Peyer's patch (tissue), 4 donors: ENCODE measurements around the gene SEMA4D. TPM values are rescaled to one million over a fixed set of nuclear protein-coding genes. Genes with fewer than 3 reads are reported as not detected.

Source experiments
- DNase-seq, 3 donors: peaks; one replicate each; pipeline ENCODE4 v3.0.0-alpha.2; 2017 to 2019
- H3K27ac ChIP-seq, 4 donors: fragments of 200-600 bp; sonication (generic); one replicate each; pipeline ENCODE4 v1.5.1; 2016 to 2019
- H3K27me3 ChIP-seq, 2 donors: fragments of 200-600 bp; sonication (generic); one replicate each; pipeline ENCODE4 v1.5.1; 2019
- H3K36me3 ChIP-seq, 3 donors: fragments of 200-600 bp; sonication (generic); one replicate each; pipeline ENCODE4 v1.5.1; 2016 to 2019
- H3K4me1 ChIP-seq, 4 donors: fragments of 200-600 bp; sonication (generic); one replicate each; pipeline ENCODE4 v1.5.1; 2016 to 2019
- H3K4me3 ChIP-seq, 4 donors: fragments of 200-600 bp; sonication (generic); 1 replicate in 3 of 4; 2 replicates in 1 of 4; pipeline ENCODE4 v1.5.1; 2016 to 2019; ENCODE audit warnings: mild to moderate bottlenecking in 1 of 4
- H3K9me3 ChIP-seq, 4 donors: fragments of 200-600 bp; sonication (generic); one replicate each; pipeline ENCODE4 v1.5.1; 2016 to 2019; ENCODE audit warnings: mild to moderate bottlenecking in 1 of 4
- POLR2A ChIP-seq, 2 donors: fragments of 450-650 bp; IDR thresholded peaks; one replicate each; pipeline ENCODE4 v1.5.1; 2017; ENCODE audit warnings: antibody characterized with exemption in 2 of 2, mild to moderate bottlenecking in 2 of 2, moderate library complexity in 2 of 2
- total RNA-seq, 4 donors: library from RNA; depleted of rRNA; stranded (reverse); fragments of >200 nt; gene quantifications; one replicate each; pipeline ENCODE4 v1.1.0, GENCODE V29; 2016
- TF ChIP-seq, protein P1 (sequence below), 6 experiments: fragments of 450-650 bp in 4 of 6; fragments of 200-600 bp in 2 of 6; sonication (generic) in 1 of 6; IDR thresholded peaks; one replicate each; pipeline ENCODE4 v1.5.1; 2017 to 2019; ENCODE audit warnings: antibody characterized with exemption in 6 of 6, mild to moderate bottlenecking in 3 of 6, moderate library complexity in 1 of 6

SEMA4D gene
- total RNA-seq, 4 donors from 2014 or later, result 24.3 to 124 (median 30.0) TPM

DNA sequence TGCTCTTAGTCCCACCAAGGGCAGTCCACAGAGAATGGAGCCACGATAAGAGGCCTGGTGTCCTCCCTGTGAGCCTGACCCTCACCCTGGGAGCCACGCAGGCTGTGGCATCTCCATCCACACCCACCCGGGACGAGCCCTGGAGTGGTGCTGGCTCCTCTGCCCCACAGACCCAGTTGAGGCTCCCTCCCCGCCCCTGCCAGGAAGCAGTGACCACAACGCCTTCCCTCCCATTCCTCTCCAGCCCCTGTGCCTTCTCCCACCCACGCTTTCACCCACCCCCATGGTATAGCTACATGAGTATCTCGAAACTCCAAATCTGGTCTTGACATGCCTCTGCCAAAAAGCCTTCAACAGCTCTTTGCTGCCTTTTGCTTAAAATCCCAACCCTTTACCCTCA lies 57.9 kb downstream of the SEMA4D start:
- TF ChIP-seq POLR2A (IDR thresholded peaks at IDR 0.05), result no peak
- TF ChIP-seq, protein P1, sequence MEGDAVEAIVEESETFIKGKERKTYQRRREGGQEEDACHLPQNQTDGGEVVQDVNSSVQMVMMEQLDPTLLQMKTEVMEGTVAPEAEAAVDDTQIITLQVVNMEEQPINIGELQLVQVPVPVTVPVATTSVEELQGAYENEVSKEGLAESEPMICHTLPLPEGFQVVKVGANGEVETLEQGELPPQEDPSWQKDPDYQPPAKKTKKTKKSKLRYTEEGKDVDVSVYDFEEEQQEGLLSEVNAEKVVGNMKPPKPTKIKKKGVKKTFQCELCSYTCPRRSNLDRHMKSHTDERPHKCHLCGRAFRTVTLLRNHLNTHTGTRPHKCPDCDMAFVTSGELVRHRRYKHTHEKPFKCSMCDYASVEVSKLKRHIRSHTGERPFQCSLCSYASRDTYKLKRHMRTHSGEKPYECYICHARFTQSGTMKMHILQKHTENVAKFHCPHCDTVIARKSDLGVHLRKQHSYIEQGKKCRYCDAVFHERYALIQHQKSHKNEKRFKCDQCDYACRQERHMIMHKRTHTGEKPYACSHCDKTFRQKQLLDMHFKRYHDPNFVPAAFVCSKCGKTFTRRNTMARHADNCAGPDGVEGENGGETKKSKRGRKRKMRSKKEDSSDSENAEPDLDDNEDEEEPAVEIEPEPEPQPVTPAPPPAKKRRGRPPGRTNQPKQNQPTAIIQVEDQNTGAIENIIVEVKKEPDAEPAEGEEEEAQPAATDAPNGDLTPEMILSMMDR (IDR thresholded peaks at IDR 0.05), result no peak
- Histone ChIP-seq H3K9me3 (no peaks in the 10 kb centered on the region), H3K4me1 (peaks cover 0 to 69% (median 66%) of the 10 kb centered on the region in 4 donors), H3K27me3 (no peaks in the 10 kb centered on the region), H3K27ac (peak overlapping the region in 2 of 4 donors; percentile 65 to 71), H3K4me3 (no peak overlapping the region), H3K36me3 (no peaks in the 10 kb centered on the region)
- DNase-seq, result no peak

- Histone ChIP-seq H3K36me3 (no peaks in the 10 kb centered on the region), H3K4me1 (peaks cover 0 to 71% (median 66%) of the 10 kb centered on the region in 4 donors), H3K27me3 (no peaks in the 10 kb centered on the region), H3K27ac (peak overlapping the region in 1 of 4 donors; percentile 71), H3K4me3 (no peak overlapping the region), H3K9me3 (no peaks in the 10 kb centered on the region)
- TF ChIP-seq, protein P1 (IDR thresholded peaks at IDR 0.05), result no peak
- TF ChIP-seq POLR2A (IDR thresholded peaks at IDR 0.05), result no peak
- DNase-seq, result no peak
Measured at GRCh38 chr9:89439571-89439970, 58.3 kb downstream of the SEMA4D start.

- Histone ChIP-seq H3K27me3 (no peaks in the 10 kb centered on the region), H3K4me3 (no peak overlapping the region), H3K27ac (peak overlapping the region in 1 of 4 donors; percentile 70), H3K36me3 (no peaks in the 10 kb centered on the region), H3K4me1 (peaks cover 0 to 69% (median 58%) of the 10 kb centered on the region in 4 donors), H3K9me3 (no peaks in the 10 kb centered on the region)
- no peak for DNase-seq
- TF ChIP-seq, protein P1 (IDR thresholded peaks at IDR 0.05), result no peak
- TF ChIP-seq POLR2A (IDR thresholded peaks at IDR 0.05), result no peak
Measured at GRCh38 chr9:89438194-89438593, 59.7 kb downstream of the SEMA4D start.

DNA sequence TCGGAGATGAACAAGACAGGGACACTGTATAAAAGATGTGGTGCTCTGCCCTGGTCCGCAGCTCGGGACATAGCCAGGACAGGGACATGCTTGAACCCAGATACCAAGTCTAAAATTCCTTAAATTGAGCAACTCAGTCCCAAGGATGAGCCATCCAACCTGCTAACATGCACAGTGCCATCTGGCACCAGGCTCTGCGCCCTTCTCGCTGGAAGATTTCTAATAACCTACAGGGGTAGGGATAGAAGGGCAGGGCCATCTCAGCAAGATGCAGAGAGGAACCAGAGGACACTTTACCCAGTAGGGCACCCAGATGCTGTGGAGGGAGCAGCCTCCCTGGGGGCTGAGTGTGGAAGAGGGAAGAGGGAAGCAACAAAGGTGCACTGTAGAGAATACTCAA lies 60.1 kb downstream of the SEMA4D start:
- Histone ChIP-seq H3K4me3 (no peak overlapping the region), H3K4me1 (peaks cover 0 to 69% (median 54%) of the 10 kb centered on the region in 4 donors), H3K27me3 (no peaks in the 10 kb centered on the region), H3K36me3 (no peaks in the 10 kb centered on the region), H3K27ac (peak overlapping the region; percentile 41 to 70 (median 47)), H3K9me3 (no peaks in the 10 kb centered on the region)
- DNase-seq, result no peak
- no peak for TF ChIP-seq POLR2A (IDR thresholded peaks at IDR 0.05)
- TF ChIP-seq, protein P1 (IDR thresholded peaks at IDR 0.05), result no peak

GRCh38 chr9:89436963-89437625 lies 60.8 kb downstream of the SEMA4D start:
- peak; percentile 80 to 92 (median 83) for DNase-seq
- Histone ChIP-seq H3K27ac (peak overlapping the region; percentile 43 to 70 (median 52)), H3K4me3 (no peak overlapping the region), H3K4me1 (peaks cover 0 to 72% (median 49%) of the 10 kb centered on the region in 4 donors), H3K36me3 (no peaks in the 10 kb centered on the region), H3K27me3 (no peaks in the 10 kb centered on the region), H3K9me3 (no peaks in the 10 kb centered on the region)
- TF ChIP-seq, protein P1 (IDR thresholded peaks at IDR 0.05), result no peak
- no peak for TF ChIP-seq POLR2A (IDR thresholded peaks at IDR 0.05)
